ENCODE data around the gene HNRNPF. TPM values are rescaled to one million over a fixed set of nuclear protein-coding genes. Genes with fewer than 3 reads are reported as not detected.

The HNRNPF gene
- total RNA-seq, 1 donor from 2014 or later, result 126 TPM

DNA sequence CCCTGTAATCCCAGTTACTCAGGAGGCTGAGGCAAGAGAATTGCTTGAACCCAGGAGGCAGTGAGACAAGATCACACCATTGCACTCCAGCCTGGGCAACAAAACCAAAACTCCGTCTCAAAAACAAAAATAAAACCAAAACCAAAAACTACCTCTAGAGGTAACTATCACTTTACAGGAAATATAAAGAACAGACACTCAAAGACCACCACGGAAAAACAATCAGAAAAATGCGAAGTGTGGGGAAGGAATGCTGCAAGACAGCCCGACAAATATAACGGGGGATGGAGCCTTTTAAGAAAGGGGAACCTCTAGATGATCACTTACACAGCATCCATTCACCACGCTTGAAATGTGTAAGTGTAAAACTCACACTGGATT, 4.3 kb downstream of the HNRNPF start:
- peak overlapping the region; percentile 28 for H3K4me3 Mint-ChIP-seq (ENCODE audit: unreplicated experiment)
- no peaks in the 10 kb centered on the region for H3K27me3 Mint-ChIP-seq (ENCODE audit: low read depth)
- peaks cover 2% of the 10 kb centered on the region for H3K36me3 Mint-ChIP-seq (ENCODE audit: low read depth)
- TF ChIP-seq, protein P1, sequence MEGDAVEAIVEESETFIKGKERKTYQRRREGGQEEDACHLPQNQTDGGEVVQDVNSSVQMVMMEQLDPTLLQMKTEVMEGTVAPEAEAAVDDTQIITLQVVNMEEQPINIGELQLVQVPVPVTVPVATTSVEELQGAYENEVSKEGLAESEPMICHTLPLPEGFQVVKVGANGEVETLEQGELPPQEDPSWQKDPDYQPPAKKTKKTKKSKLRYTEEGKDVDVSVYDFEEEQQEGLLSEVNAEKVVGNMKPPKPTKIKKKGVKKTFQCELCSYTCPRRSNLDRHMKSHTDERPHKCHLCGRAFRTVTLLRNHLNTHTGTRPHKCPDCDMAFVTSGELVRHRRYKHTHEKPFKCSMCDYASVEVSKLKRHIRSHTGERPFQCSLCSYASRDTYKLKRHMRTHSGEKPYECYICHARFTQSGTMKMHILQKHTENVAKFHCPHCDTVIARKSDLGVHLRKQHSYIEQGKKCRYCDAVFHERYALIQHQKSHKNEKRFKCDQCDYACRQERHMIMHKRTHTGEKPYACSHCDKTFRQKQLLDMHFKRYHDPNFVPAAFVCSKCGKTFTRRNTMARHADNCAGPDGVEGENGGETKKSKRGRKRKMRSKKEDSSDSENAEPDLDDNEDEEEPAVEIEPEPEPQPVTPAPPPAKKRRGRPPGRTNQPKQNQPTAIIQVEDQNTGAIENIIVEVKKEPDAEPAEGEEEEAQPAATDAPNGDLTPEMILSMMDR (IDR thresholded peaks at IDR 0.05), result no peak
- DNase-seq (ENCODE audit: low spot score), result no peak
- no peaks in the 10 kb centered on the region for H3K9me3 Mint-ChIP-seq (ENCODE audit: low read depth)
- peaks cover 61% of the 10 kb centered on the region for H3K4me1 Mint-ChIP-seq (ENCODE audit: low read depth)
- peak overlapping the region; percentile 33 for H3K27ac Mint-ChIP-seq (ENCODE audit: unreplicated experiment)

DNA sequence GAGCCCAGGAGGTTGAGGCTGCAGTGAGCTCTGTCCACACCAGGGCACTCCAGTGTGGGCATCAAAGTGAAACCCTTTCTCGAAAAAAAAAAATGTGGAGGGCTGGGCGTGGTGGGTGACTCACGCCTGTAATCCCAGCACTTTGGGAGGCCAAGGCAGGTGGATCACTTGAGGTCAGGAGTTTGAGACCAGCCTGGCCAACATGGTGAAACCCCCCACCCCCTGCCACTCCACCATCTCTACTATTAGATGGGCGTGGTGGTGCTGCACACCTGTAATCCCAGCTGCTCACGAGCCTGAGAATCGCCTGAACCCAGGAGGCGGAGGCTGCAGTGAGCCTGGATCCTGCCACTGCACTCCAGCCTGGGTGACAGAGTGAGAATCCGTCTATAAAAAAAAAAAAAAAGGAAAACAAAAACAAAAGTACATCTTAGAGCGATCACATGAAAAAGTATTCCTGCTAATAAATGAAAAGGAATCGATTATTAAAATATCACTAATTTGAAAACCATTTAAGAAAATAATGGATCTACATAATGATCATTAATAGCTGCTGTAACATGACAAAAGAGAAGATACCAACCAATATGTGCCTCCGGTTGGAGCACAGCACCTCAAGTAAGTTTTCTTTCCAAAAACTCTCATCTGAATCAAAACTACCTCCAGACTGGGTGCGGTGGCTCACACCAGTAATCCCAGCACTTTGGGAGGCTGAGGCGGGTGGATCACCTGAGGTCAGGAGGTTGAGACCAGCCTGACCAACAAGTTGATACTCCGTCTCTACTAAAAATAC, 4.9 kb downstream of the HNRNPF start:
- peaks cover 6% of the 10 kb centered on the region for H3K36me3 Mint-ChIP-seq (ENCODE audit: low read depth)
- no peak overlapping the region for H3K4me3 Mint-ChIP-seq (ENCODE audit: unreplicated experiment)
- TF ChIP-seq, protein P1 (IDR thresholded peaks at IDR 0.05), result no peak
- no peaks in the 10 kb centered on the region for H3K27me3 Mint-ChIP-seq (ENCODE audit: low read depth)
- H3K4me1 Mint-ChIP-seq (ENCODE audit: low read depth), result peaks cover 62% of the 10 kb centered on the region
- peak overlapping the region; percentile 36 for H3K27ac Mint-ChIP-seq (ENCODE audit: unreplicated experiment)
- no peaks in the 10 kb centered on the region for H3K9me3 Mint-ChIP-seq (ENCODE audit: low read depth)
- no peak for DNase-seq (ENCODE audit: low spot score)

DNA sequence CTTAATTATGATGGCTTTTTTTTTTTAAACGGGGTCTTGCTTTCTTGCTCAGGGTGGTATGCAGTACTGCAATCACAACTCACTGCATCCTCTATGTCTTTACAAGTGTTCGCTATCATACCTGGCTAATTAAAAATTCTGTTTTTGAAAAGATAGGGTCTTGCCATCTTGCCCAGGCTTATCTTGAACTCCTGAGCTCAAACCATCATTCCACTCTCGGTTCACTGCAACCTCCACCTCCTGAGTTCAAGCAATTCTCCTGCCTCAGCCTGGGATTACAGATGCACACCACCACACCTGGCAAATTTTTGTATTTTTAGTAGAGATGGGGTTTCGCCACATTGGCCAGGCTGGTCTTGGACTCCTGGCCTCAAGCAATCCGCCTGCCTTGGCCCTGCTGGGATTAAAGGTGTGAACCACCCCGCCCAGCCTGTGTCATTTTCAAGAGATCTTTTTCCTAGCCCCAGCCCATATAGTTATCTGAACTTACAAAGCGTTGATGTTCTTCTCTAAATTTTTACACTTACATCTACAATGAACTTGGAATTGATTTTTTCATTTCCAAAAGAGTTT, 6.0 kb downstream of the HNRNPF start:
- H3K4me3 Mint-ChIP-seq (ENCODE audit: unreplicated experiment), result no peak overlapping the region
- peaks cover 70% of the 10 kb centered on the region for H3K4me1 Mint-ChIP-seq (ENCODE audit: low read depth)
- peak overlapping the region; percentile 54 for H3K27ac Mint-ChIP-seq (ENCODE audit: unreplicated experiment)
- H3K9me3 Mint-ChIP-seq (ENCODE audit: low read depth), result no peaks in the 10 kb centered on the region
- DNase-seq (ENCODE audit: low spot score), result no peak
- H3K36me3 Mint-ChIP-seq (ENCODE audit: low read depth), result peaks cover 6% of the 10 kb centered on the region
- H3K27me3 Mint-ChIP-seq (ENCODE audit: low read depth), result no peaks in the 10 kb centered on the region
- TF ChIP-seq, protein P1 (IDR thresholded peaks at IDR 0.05), result no peak

DNA sequence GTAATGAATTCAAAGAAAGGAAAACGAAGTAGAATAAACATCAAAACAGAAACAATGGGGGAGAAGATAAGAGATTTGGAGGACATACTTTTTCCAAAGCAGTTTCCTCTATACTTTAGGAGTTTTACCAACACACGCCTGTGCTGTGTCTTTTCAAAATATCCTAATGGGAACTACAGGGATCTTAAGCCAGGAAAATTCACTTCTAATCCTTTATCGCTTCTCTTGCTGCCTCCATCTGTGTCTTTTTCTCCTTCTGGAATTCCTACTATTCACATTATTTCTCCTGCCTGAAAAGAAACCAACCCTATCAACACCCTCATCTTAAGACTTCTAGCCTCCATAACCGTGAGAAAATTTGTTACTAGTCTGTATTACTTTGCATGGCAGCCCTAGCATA, 6.8 kb downstream of the HNRNPF start:
- Mint-ChIP-seq H3K27me3 (ENCODE audit: low read depth) (no peaks in the 10 kb centered on the region), H3K9me3 (ENCODE audit: low read depth) (no peaks in the 10 kb centered on the region), H3K27ac (ENCODE audit: unreplicated experiment) (peak overlapping the region; percentile 69), H3K36me3 (ENCODE audit: low read depth) (peaks cover 6% of the 10 kb centered on the region), H3K4me1 (ENCODE audit: low read depth) (peaks cover 78% of the 10 kb centered on the region), H3K4me3 (ENCODE audit: unreplicated experiment) (no peak overlapping the region)
- DNase-seq (ENCODE audit: low spot score), result no peak
- TF ChIP-seq, protein P1 (IDR thresholded peaks at IDR 0.05), result no peak

DNA sequence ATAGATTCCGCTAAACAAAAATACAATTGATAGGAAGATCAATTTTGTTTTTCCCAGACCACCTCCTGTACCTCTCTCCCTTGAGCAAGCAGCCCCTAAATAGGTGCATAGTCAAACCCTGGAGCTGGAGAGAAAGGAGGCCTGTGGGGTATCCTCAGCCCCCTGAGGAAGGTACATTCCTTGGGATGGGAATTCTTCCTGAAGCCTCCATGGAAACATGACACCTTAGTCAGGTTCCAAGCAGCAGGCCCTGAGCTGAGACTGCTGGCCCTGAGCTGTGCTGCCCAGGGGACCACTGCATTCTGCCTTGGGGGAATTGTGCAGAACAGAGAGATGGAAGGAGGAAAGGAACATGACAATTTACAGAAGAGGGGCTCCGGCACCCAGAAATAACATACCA, 7.4 kb downstream of the HNRNPF start:
- no peak for DNase-seq (ENCODE audit: low spot score)
- Mint-ChIP-seq H3K4me1 (ENCODE audit: low read depth) (peaks cover 80% of the 10 kb centered on the region), H3K27me3 (ENCODE audit: low read depth) (no peaks in the 10 kb centered on the region), H3K4me3 (ENCODE audit: unreplicated experiment) (no peak overlapping the region), H3K9me3 (ENCODE audit: low read depth) (no peaks in the 10 kb centered on the region), H3K27ac (ENCODE audit: unreplicated experiment) (peak overlapping the region; percentile 67), H3K36me3 (ENCODE audit: low read depth) (peaks cover 6% of the 10 kb centered on the region)
- TF ChIP-seq, protein P1 (IDR thresholded peaks at IDR 0.05), result no peak
